Heart left ventricle (tissue), 13 donors: ENCODE results near the gene CYP2E1.

ENCODE experiments used
- POLR2A ChIP-seq, 2 donors: fragments of 450-650 bp; IDR thresholded peaks; one replicate each; pipeline ENCODE4 v1.6.1; 2017; ENCODE audit warnings: antibody characterized with exemption in 2 of 2, mild to moderate bottlenecking in 2 of 2, moderate library complexity in 2 of 2
- TF ChIP-seq, protein P1 (sequence below), 12 donors: fragments of 200-600 bp; sonication (generic) in 4 of 12; IDR thresholded peaks; one replicate each; pipeline versions ENCODE4 v1.5.0 to v1.8.0; 2018 to 2022; ENCODE audit warnings: antibody characterized with exemption in 12 of 12, mild to moderate bottlenecking in 5 of 12
- donor health status: ischemic (EF 13 %, LVEDD 7.1; RV severe dilation, severe dysfunction).
- donor health status: DM: no; HTN: yes; CAD: no.
- donor health status: DM: no; HTN: no; CAD: no.
- donor health status: ischemic (EF 25% LVEDD 6.9; RV normal size, moderate dysfunction).
- donor health status: ischemic (EF 25% LVEDD 5.7; RV mildly dilated, moderate dysfunction).
- donor health status: ischemic (EF 35%, LVEDD 5.7; RV mildly dilated, moderate dysfunction).
- donor health status: nonischemic (EF 11% LVEDD 7.7; RV severe dilation, severe dysfunction).
- donor health status: DM: yes; HTN: yes; CAD: no.
- donor health status: PGD.
- donor health status: ischemic (EF 29% LVEDD 5.4; RV normal size, mild dysfunction).
- donor health status: nonischemic (EF 23%, LVEDD 6.1; RV moderate dilation, normal function).

DNA sequence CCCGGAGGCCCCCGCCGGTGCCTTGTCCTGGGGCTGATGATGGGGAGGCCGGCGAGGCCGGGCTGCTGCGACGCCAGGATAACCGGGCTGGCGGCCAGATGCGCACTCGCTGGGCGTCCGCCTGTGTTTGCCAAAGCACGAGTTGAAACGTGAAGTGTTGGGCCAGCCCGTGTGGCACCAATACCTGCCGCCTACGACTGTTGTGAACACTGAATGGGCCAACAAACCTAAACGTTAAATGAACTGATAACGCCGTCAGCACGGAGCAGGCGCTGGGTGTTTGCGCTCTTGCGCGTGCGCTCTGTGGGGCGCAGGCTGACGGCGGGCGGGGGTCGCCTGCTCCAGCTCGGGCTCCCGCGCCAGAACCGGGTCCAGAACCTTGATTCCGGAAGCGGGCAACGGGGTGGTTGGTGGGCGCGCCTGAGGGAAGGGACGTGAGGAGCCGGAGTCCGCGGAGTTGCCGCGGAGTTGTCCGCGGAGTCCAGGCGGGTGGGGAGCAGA, 658 bp downstream of the CYP2E1 start:
- TF ChIP-seq, protein P1, sequence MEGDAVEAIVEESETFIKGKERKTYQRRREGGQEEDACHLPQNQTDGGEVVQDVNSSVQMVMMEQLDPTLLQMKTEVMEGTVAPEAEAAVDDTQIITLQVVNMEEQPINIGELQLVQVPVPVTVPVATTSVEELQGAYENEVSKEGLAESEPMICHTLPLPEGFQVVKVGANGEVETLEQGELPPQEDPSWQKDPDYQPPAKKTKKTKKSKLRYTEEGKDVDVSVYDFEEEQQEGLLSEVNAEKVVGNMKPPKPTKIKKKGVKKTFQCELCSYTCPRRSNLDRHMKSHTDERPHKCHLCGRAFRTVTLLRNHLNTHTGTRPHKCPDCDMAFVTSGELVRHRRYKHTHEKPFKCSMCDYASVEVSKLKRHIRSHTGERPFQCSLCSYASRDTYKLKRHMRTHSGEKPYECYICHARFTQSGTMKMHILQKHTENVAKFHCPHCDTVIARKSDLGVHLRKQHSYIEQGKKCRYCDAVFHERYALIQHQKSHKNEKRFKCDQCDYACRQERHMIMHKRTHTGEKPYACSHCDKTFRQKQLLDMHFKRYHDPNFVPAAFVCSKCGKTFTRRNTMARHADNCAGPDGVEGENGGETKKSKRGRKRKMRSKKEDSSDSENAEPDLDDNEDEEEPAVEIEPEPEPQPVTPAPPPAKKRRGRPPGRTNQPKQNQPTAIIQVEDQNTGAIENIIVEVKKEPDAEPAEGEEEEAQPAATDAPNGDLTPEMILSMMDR (IDR thresholded peaks at IDR 0.05), result no peak
- no peak for TF ChIP-seq POLR2A (IDR thresholded peaks at IDR 0.05)
